HG02884 (cell line): ENCODE results near the gene IGF2BP2.
"Not testable (repeated sequence)": the region's sequence is repeated elsewhere in the genome, so short reads cannot be mapped to it uniquely, and the experiment has no call there.

Experiments
- ATAC-seq: cut with Tn5 transposase; IDR thresholded peaks from one replicate; pipeline ENCODE4 v1.9.1; 2021; ENCODE audit warnings: mild to moderate bottlenecking, moderate library complexity; ENCODE audit not compliant: unreplicated experiment

IGF2BP2 gene

DNA sequence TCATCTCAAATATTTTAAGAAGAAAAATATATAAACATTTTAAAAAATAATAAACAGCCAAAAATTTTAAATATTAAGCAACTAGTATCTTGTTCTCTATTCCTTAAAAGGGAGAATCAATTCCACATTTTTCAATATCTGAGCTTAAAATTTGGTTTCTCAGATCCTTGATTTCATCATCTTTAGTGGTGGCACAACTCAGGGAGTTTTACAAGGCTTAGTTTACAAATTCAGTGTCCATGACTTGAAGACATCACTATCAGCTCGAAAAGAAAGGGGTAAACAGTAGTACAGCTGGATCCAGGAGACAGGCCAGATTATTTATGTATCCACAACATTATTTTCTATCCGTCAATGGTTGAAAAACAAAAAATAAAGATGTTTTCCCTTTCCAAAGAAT lies 11.6 kb downstream of the IGF2BP2 start:
- no peak for ATAC-seq

DNA sequence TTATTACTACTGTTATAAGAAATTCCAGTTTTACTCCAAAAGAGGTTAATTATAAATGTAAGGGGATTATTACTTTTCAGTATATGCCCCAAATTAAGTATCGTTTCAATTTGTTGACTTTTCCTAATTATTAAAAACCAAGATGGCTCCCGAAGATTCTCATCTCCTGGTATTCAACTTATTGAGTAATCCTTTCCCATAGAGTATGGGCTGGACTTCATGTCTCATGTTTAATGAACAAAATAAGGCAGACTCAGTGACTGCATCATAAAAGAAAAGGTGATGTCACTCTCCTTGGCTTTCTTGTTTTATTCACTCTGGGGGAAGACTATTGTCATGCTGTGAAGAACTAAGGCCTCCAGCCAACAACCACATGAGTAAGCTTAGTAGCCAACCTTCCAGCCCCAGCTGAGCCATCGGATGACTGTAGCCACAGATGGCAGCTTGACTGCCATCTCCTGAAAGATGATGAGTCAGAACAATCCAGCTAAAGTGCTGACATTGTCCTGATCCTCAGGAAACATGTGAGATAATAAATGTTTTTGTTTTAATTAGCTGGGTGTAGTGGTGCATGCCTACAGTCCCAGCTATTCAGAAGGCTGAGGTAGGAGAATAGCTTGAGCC lies 17.3 kb downstream of the IGF2BP2 start:
- ATAC-seq: no peak

DNA sequence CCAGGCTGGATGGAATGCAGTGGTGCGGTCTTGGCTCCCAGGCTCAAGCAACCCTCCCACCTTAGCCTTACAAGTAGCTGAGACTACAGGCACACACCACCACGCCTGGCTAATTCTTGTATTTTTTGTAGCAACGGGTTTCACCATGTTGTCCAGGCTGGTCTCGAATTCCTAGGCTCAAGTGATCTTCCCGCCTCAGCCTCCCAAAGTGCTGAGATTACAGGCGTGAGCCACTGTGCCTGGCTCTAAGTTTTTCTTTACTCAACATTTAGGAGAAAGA lies 26.1 kb downstream of the IGF2BP2 start:
- not testable (repeated sequence) for ATAC-seq

DNA sequence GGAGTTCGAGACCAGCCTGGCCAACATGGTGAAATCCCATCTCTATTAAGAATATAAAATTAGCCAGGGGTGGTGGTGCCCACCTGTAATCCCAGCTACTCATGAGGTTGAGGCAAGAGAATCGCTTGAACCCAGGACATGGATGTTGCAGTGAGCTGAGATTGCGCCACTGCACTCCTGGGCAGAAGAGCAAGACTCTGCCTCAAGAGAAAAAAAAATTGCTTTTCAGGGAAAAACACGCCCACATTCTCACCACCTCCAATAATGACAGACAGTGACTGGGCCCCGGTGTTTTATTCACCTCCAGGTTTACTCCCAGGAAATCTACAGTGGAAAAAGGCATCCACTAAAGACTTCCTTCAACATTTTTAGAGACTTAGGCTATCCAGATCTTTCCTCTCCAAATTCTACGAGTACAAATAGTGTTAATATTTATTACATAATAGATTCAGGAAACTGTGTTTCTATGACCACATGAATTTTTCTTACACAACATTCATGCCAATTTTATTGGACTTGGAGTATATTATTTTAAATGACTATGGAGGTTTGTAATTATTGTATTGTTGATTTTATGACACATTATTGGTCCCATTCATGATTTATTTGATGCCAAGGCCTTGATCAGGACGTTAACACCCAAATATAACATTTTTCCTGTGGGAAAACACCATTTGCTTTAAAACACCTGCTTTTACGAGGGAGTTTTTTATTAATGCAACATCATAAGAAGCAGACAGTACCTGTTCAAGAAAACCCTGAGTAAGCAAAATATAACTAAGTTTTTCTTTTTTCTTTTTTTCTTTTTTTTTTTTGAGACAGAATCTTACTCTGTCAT lies 26.6 kb downstream of the IGF2BP2 start:
- ATAC-seq: no peak

DNA sequence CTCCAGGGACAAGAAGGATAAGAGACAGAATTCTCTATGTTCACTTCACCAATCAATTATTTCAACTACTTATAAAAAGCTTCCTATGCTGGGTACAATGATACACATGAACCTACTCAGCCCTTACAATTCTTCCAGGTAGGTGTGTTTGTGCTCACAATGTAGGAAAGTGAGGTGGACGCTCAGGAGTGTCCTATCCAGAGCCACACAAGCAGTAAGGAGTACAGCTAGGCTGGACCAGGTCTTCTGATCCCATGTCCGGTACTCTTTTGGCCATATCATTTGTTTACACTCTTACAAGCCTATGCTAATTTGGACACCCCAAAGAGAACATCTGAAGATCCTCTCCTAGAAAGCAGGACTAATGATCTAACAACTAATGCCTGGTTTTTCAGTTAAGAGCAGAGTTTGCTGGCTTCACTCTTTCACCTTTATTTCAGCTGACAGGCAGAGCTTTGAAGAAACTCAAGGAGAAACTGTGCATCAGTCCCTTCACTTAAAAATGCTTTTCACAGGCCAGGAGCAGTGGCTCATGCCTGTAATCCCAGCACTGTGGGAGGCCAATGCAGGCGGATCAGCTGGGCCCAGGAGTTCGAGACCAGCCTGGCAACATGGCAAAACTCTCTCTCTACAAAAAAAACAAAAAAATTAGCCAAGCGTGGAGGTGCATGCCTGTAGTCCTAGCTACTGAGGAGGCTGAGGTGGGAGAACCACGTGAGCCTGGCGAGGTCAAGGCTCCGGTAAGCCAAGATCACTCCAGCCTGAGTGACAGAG lies 27.5 kb downstream of the IGF2BP2 start:
- no peak for ATAC-seq

DNA sequence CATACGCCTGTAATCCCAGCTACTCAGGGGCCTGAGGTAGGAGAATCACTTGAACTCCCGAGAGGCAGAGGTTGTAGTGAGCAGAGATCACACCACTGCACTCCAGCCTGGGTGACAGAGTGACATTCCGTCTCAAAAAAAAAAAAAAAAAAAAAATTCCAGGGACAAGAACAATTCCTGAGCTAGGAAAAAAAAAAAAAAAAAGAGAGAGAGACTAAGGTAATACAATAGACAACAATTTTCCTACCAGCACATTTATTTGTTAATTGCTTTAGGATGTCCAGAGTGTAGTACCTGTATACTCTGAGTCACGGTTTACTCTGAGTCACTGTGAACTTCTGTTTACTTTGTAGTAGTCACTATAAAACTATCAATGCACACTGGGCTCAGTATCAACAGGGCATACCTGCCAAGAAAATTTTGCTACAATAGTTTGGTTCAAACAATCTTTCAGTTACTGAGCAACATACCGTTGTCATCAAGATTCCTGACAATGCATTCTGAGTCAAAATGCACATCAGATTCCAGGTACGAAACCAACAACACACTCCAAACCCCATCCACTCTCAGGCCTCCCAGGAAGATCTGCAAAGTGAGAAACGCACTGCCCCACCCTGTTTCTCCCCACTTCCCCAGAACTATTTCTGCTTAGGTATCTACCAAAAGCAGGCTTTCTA lies 28.3 kb downstream of the IGF2BP2 start:
- no peak for ATAC-seq

DNA sequence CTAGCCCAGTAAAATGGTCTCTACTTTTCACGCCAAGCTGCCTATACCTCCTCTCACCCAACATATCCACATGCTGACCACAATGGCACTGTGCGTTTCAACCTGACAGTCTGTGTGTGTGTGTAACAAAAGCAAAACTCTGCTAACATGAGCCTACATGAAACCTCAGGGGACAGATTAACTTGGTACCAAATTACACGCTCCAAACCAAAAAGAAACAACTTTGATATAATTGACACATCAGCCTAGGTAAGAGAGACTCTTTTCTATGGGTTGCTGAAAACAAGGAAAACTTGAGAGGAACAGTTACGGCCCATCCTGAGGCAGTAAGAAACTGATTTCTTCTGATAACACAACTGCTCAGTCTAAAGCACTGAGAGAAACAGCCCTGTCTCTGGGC lies 31.5 kb downstream of the IGF2BP2 start:
- ATAC-seq: no peak

DNA sequence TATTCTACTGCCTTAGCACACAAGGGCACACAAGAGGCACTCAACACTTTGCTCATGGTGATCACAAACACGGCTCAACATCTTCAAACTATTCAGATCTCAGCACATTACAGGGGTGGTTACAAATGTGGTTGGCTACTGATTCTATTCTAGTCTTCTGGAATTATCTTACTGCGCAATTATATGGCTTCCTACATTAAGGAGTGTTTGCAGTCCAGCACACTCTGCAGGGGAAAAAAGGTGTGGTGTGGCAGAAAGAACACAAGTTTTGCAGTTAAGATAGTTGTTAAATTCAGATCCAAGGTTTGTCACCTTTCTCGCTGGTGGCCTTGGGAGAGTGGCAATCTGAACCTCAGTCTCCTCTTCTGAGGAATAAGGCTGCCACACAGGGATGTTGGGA lies 31.9 kb downstream of the IGF2BP2 start:
- no peak for ATAC-seq

DNA sequence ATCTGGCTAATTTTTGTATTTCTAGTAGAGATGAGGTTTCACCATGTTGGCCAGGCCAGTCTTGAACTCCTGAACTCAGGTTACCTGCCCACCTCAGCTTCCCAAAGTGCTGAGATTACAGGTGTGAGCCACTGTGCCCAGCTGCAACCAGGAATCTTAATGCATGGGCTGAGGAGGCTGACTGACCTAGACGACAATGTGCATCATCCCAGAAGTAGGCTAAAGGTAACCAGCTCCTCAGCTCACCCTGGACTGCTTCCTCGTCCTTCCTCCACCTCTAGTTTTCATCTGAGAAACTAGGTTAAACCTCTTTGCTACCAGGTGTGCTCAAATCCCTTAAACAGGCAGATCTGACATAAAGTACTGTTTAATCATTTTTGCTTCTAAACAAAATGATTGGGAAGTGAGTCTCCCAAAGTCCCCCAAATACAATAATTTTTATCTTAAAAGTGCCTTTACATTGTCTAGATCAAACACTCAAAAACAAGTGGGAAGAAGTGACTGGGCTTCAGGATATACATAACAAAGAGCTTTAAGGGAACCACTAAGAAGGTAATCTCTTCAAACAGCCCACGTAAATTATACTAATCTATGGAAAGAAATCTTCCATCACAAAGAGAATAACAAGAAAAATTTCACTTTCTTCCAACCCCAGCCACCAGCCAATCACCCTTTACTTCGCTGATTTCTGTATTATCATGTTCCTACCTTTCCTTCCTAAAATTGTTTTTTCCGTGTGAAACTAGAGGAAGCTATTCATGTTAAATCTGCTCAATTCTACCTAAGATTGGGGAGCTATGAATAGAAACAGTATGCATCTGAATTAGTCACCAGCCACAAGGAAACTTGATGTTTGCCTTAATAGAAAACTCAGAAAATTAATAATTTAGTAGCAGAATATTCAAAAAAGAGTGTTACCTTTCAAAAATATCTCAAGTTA lies 34.7 kb downstream of the IGF2BP2 start:
- ATAC-seq: no peak

DNA sequence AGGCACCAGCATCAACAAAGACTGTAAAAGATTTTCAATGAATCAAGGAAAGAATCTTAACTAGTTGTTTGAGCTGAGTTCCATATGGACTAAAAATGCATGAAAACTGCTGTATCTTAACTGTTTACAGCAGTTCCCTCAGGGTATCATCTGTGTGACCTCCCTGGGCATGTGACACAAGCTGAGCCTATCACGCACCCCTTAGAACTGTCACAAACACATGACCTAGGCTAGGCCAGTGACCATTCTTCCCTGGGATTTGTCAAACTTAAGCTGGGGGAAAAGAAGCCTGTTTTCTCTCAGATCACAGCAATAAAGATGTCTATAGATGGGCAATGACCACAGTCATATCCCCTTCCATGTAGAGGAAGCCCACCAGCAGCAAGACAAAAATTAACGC lies 35.7 kb downstream of the IGF2BP2 start:
- ATAC-seq: no peak

DNA sequence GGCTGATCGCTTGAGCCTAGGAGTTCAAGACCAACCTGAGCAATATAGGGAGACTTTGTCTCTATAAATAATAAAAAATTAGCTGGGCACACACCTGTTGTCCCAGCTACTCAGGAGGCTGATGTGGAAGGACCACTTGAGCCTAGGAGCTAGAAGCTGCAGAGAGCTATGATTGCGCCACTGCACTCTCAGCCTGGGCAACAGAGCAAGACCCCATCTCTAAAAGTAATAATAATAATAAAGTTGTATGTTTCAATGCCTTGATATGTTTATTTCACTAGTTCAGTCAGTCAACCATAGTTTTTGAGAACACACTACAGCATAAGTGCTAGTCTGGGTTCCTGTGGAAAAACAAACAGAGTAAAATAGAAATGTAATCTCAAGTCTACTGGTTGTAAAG lies 36.5 kb downstream of the IGF2BP2 start:
- no peak for ATAC-seq

DNA sequence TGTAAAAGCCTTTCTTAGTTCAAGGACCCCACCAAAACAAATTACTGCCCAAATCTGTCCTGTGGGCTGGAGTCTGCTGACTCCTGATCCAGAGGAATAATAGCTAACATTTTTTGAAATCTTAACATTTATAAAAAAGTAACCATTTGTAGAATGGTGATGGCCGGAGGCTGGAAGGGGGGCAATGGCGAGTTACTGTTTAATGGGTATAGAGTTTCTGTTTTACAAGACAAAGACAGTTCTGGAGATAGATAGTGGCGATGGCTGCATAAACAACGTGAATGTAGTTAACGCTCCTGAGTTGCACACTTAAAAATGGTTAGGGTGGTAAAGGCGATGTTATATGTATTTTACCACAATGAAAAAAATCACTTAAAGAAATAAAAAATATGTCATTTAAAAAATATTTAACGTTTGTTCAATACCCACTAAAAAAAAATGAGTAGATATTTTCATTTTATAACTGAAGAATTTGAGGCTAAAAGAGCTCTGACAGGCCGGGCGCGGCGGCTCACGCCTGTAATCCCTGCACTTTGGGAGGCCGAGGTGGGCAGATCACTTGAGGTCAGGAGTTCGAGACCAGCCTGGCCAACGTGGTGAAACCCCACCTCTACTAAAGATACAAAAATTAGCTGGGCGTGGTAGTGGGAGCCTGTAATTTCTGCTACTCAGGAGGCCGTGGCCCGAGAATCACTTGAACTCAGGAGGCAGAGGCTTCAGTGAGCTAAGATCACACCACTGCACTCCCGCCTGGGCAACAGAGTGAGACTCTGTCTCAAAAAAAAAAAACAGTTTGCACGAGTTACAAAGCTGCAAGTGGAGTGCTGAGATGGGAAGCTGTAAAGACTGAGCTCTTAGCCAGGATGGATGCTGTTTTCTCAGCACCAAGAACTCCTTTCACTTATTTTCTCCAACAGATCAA lies 37.6 kb downstream of the IGF2BP2 start:
- ATAC-seq: no peak

DNA sequence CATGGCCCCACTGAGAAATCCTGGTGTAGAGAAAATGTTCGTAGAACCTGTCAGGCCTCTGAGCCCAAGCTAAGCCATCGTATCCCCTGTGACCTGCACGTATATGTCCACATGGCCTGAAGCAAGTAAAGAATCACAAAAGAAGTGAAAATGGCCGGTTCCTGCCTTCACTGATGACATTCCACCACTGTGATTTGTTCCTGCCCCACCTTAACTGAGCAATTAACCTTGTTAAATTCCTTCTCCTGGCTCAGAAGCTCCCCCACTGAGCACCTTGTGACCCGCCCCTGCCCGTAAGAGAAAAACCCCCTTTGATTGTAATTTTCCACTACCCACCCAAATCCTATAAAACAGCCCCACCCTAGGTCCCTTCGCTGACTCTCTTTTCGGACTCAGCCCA lies 38.6 kb downstream of the IGF2BP2 start:
- not testable (repeated sequence) for ATAC-seq

DNA sequence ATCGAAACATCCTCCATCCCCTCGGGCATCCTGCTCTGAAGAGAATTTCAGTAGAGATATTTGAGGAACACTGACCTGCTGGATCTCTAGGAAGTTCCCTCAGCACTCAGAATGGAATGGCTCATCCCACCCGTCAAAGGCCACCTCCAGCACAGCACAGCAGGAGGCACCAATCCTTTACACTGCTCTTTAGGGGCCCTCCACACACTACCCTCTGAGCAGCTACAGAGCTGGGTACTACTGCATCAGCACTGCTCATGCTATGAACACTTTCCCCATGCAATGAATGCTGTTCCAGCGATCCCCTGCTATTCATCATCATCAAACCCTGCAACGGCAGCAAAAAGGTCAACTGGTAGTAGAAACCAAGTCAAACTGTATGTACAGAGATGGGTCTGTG lies 40.5 kb downstream of the IGF2BP2 start:
- ATAC-seq: no peak

DNA sequence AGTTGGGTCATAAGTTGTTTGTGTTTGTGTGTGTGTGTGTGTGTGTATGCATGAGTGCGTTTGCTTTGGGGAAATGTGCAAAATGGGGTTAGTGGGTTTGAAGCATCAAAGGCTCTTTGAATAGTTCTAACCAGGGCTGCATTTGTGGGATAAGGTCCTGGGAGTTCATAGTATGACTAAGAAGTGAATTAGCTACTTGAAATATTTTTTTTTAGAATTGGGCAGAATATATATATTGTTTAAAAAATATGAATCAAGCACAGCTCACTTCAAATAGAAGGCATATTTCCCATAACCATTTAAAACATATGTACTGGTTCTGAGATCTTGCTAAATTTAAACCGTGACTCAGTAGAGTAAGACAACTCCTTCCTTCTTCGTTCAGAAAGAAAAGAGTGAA lies 43.1 kb downstream of the IGF2BP2 start:
- no peak for ATAC-seq

DNA sequence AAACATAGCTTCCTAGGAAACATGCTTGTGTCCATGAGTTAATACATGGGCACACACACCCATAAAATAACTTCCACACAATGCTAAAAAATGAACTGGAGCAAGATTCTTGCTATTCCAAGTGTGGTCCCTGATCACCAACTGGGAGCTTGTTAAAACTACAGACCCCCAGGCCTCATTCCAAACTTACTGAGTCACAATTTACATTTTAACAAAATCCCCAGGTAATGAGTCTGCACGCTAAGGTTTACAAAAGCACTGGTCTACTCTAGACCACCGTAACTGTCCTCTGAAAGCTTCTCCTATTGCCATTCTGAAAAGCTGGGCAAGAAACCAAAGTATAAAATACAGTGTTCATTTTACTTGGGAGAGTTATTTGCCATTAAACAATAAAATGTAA lies 45.4 kb downstream of the IGF2BP2 start:
- ATAC-seq: no peak

DNA sequence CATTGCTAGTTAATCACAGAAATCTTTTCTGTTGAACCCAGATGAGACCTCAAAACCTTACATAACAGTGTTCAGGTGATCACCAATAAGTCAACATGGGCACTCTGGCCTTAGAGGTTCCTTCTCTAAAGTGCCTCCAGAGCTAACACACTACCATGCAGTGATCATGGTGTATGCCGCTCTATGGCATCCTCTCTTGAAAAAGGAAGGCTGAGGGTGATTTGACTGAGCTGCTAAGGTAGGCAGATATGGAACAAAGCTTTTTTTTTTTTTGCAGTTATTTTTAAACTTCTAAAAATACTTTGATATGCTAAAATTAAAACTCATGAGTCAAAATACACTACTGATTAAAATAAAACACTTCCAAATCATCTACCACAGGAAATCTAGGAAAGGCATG lies 46.0 kb downstream of the IGF2BP2 start:
- no peak for ATAC-seq

DNA sequence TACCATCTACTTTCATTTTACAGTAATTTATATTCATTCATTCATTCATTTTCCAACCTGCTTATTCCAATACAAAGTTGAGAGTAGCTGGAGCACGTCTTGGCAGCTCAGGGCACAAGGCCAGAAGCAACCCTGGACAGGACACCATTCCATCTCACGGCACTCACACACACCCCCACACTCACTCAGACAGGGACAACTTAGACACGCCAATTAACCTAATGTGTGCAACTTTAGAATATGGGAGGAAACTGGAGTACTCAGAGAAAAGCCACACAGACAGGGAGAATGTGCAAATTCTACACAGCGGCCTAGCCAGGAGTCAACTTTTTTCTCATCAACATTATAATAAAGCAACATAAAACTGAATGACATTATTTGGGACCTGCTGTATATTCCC lies 46.7 kb downstream of the IGF2BP2 start:
- no peak for ATAC-seq

DNA sequence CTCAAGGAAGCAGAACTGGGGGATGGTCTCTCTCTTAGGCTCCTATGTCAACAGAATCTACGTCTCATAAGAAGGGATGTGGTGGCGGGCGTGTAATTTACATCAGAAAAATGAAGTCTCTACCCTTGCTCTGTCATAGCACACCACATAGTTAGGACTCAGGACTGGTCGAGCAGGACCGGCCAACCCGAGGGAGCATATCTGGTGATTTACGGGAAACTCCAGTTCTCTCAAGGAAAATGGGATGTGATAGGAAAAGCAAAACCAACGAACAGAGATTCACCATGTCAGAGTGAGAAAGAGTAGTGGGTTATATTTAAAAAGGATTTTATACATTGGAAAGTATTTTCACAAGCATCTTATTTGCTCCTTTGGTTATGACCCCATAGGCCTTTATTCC lies 54.7 kb downstream of the IGF2BP2 start:
- ATAC-seq: no peak
